Activated CD4-positive, alpha-beta T cell treated with anti-CD3 and anti-CD28 coated beads, Interleukin-2, Interleukin-4, amounts not matched to agents 100 ng/mL and 50 ng/mL, durations not matched to agents 16 hours and 8 hours (primary cell): ENCODE measurements around the gene NT5M.

ENCODE experiments used
- DNase-seq: peaks from one replicate; pipeline ENCODE4 v3.0.0-alpha.2; 2020; ENCODE audit warnings: low spot score

The NT5M gene

GRCh38 chr17:17355426-17355825, 52.3 kb downstream of the NT5M start:
- no peak for DNase-seq

- DNase-seq = peak; percentile 73
Observed at GRCh38 chr17:17356149-17356930, 53.2 kb downstream of the NT5M start.

DNA sequence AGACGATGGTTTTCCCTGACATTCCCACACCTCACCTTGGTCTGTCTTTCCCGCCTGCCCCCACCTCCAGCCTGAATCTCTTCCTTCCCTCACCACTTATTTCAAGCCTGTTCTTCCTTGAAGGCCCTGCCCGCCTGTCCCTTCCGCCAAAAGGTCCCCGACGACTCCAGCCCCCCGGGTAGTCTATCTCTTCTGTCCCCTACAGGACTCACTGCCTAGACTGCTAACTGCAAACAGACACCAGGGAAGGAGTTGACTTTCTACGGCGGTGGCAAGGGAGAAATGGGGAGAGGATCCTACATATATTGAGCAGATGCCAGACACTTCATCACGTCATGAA, 53.7 kb downstream of the NT5M start:
- no peak for DNase-seq

DNA sequence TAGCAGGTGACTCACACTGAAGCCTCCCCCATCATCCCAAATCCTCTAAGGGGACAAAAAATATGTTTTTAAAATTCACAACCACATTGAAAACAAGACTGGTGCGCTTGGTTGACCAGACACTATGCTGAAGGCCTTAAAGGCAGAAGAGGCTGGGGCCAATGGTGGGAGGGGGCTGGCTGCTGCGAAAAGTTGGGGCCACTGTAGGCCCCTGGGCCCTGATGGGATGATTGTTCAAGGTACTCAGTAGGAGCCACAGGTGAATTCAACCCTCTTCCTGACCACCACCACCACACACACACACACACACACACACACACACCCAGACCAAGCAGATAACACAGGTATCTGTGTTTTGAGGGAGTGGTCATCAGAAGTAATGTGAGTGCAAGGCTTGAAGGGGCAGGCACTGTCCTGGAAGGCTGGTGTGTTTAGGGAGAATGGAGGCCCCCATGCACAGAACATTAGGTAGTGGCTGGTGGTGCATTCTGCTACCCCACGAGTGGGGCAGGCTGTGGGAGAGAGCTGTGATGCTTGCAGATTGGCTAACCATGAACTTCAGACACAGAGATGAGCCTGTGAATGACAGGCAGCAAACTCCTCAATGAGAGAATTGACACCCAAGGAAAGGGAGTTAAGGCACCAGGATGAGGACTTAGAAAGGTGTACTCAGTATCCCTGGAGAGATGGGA, 55.0 kb downstream of the NT5M start:
- no peak for DNase-seq

DNA sequence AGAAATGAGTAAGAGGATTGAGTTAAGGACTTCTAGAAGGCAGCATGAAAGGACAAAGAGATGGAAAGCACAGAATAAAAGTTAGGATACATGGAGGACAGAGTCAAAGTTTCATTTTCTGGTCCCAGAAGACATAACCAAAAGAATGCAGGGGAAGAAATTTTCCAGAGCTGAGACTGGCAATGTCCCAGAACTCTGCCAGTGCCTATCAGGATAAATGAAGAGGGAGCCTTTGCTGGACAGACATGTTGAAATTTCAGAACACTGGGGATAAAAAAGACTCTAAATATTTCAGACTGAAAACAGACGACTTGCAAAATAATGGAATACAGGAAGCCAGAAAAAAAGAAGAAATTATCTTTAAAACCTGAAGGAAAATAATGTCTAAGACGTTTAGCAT, 55.7 kb downstream of the NT5M start:
- no peak for DNase-seq

- no peak for DNase-seq
Observed at GRCh38 chr17:17359271-17359670, 56.1 kb downstream of the NT5M start.

GRCh38 chr17:17360087-17360730, 57.0 kb downstream of the NT5M start:
- DNase-seq = no peak

DNA sequence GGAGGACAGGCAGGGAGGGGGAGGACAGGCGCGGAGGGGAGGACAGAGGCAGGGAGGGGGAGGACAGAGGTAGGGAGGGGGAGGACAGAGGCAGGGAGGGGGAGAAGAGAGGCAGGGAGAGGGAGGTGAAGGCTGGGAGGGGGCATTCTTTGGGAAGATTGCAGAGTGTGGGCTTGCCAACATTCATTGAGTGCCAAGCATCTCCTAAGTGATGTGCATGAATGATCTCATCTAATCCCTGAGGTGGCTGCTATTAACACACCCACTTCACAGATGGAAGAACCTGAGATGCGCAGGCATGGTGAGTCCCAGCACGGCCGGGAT, 58.3 kb downstream of the NT5M start:
- DNase-seq = no peak

DNA sequence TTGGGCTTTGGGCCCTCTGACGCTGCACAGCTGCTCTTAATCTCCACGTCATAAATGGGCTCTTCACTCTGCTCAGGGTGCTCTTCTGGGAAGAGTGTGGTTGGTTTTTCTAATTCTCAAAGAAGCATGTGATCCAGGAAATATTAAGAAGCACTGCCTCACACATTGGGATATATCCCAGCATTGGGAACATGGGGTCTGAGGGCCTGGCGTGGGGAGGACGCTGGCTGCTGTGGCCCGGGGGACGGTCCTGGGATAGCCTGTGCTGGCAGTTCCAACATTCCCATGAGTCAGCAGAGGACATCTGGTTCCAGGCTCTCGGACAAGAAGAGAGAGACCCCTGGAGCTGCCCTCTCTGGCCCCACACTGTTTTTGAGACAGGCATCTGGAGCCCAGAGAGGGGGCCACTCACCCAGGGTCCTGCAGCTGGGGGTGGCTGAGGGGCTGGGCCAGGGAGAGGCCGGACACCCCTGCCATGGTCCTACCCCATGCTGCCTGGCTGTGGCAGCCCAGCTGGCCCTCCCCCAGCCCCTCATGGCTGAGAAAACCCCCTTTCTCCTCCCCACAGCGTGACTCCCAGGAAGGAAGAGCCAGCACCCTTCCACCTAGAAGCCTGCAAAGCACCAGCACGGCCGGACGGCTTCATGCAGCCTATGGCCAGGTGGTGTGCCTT, 58.8 kb downstream of the NT5M start:
- no peak for DNase-seq

- DNase-seq = no peak
Observed at GRCh38 chr17:17362540-17362930, 59.4 kb downstream of the NT5M start.

- DNase-seq = no peak
Observed at GRCh38 chr17:17363638-17364337, 60.6 kb downstream of the NT5M start.

- no peak for DNase-seq
Observed at GRCh38 chr17:17364338-17364667, 61.1 kb downstream of the NT5M start.

DNA sequence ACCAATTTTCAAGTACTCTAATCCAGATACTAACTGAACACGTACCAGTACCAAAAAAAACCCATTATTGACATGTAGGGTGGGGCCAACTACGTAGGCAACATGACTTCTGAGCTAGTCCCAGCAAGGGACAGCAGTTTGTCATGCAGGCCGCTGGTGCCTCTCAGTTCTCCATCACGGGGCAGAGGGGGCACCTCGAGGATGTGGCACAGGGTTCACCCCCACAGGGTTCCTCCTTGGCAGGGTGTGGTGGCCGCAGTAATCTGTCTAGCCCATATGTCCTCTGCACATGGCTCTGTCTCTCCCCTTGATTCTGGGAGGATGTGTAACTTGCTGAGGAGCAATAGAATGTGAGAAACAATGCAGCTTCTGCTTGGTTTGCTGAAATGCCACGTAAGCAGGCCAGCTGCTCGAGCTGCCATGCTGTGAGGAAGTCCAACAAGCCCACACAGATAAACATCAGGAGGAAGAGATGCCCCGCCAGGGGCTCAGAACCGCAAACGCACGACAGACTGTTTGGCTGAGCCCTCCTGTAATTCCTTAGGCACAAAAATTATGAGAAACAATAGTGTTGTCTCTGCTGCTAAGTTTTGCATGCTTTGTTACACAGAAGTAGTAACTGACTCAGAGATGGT, 62.4 kb downstream of the NT5M start:
- DNase-seq = no peak

GRCh38 chr17:17366235-17366634, 63.1 kb downstream of the NT5M start:
- DNase-seq = no peak

DNA sequence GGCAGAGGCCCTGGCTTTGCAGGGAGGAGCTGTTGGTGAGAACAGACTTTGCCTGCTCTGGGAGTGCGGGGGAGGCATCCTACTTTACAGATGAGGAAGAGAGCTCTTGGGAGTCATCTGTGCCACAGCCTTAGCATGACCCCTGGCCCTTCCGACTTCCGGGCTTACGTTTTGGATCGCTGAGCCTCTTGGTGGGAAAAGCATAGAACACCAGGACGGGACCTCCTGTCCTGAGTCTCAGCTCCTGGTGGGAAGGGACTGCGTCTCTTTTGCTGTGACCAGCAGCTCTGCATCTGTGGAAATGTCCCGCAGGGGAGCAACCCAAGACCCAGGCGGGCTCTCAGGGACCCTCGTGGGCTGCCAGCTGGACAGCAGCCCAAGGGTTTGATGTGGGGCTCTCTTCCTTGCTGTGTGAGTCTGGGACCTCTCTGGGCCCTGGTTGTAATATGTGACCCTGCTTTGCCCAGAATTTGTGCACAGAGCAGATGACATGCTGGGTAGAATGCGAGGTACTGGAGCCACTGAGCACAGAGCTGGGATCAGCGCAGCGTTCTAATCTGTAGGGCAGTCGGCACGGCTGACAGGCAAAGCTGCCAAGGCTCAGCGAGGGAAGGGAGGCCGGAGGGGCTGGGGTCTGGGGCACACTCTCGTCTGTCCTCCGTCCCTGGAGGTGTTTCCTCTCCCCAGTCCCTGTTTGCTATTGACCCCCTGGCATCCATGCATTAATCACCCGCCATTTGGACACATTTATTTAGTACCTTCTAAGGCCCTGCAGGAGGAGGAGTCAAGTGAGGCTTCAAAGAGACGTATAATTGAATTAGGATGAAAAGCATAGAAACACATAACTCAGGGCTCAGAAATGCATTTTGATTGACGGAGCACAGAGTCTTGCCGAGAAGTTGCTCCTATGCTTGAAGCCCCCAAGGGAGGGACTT, 64.0 kb downstream of the NT5M start:
- DNase-seq = no peak

- DNase-seq = no peak
Observed at GRCh38 chr17:17367931-17368330, 64.8 kb downstream of the NT5M start.

GRCh38 chr17:17370711-17371110, 67.5 kb downstream of the NT5M start:
- no peak for DNase-seq

DNA sequence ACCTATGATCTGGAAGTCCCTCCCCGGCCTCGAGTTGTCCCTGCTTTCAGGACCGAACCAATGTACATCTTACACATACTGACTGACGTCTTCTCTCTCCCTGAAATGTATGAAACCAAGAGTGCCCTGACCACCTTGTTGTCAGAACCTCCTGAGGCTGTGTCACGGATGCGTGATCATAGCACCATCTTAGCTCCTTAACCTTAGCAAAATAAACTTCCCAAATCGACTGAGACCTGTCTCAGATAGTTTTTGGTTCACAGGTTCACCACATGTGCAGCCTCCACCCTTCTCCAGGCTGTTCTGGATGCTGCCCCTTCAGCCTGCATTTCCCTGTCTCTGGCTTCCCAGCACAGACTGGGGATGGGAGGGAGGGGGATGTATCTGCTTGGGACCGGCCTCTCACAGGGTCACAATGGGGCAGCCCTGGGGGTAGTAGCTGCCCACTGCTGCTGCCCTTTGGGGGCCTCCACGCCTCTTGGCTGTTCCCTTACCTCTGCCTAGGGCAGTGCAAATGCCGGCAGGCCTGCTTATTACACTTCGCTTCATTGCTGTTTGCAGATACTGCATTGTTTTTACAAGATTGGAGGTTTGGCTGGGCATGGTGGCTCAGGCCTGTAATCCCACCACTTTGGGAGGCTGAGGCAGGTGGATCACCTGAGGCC, 69.8 kb downstream of the NT5M start:
- DNase-seq = no peak

DNA sequence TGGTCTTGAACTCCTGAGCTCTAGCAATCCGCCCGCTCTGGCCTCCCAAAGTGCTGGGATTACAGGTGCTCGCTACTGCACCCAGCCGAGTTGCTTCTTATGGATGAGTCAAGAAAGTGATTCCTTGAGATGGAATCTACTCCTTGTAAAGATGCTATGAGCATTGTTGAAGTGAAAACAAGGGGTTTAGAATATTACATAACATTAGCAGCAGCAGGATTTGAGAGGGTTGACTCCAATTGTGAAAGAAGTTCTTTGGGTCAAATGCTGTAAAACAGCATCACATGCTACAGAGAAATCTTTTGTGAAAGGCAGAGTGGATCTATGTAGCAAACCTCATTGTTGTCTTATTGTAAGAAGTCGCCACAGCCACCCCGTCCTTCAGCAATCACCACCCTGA, 72.7 kb downstream of the NT5M start:
- DNase-seq = no peak

DNA sequence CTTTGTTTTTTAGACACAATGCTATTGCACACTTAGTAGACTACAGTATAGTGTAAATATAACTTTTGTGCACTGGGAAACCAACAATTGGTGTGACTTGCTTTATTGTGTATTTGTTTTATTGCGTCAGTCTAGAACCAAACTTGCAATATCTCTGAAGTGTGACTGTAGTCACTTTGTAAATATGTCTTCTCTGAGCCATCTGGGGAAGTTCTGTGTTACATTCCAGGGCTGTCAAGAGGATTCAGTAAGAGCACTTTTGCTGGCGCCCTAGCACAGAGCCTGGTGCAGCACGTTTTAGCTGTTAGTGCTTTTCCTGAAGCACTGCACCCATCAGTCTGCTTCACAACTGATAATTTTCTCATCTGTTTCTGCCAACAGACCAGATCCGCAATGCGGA, 73.2 kb downstream of the NT5M start:
- no peak for DNase-seq
